ENCODE results near the gene TMEM41B.
A peak's percentile ranks its signal among the peaks of the same experiment; 100 is the strongest.

TMEM41B gene

GRCh38 chr11:9310485-9311090 is 3.8 kb downstream of the TMEM41B start:
- no peak for DNase-seq (ENCODE audit: low read depth)

GRCh38 chr11:9304178-9304577 is 10.2 kb downstream of the TMEM41B start:
- no peak for DNase-seq (ENCODE audit: low read depth)

GRCh38 chr11:9302448-9302847 is 11.9 kb downstream of the TMEM41B start:
- no peak for DNase-seq (ENCODE audit: low read depth)

GRCh38 chr11:9301720-9302119 is 12.7 kb downstream of the TMEM41B start:
- no peak for DNase-seq (ENCODE audit: low read depth)

- DNase-seq (ENCODE audit: low read depth) = no peak
Measured at GRCh38 chr11:9293646-9294045, 20.7 kb downstream of the TMEM41B start.

GRCh38 chr11:9285850-9286587 is 28.4 kb downstream of the TMEM41B start:
- DNase-seq (ENCODE audit: low read depth) = no peak

- DNase-seq (ENCODE audit: low read depth) = peak; percentile 37
Measured at GRCh38 chr11:9280655-9281301, 33.6 kb downstream of the TMEM41B start.

- no peak for DNase-seq (ENCODE audit: low read depth)
Measured at GRCh38 chr11:9277176-9277575, 37.2 kb downstream of the TMEM41B start.

GRCh38 chr11:9276571-9276970 is 37.8 kb downstream of the TMEM41B start:
- DNase-seq (ENCODE audit: low read depth) = no peak

GRCh38 chr11:9274499-9275258 is 39.7 kb downstream of the TMEM41B start:
- DNase-seq (ENCODE audit: low read depth) = no peak

- DNase-seq (ENCODE audit: low read depth) = no peak
Measured at GRCh38 chr11:9273376-9274336, 40.7 kb downstream of the TMEM41B start.

- DNase-seq (ENCODE audit: low read depth) = no peak
Measured at GRCh38 chr11:9269492-9270013, 44.8 kb downstream of the TMEM41B start.

- no peak for DNase-seq (ENCODE audit: low read depth)
Measured at GRCh38 chr11:9267680-9268079, 46.7 kb downstream of the TMEM41B start.

- no peak for DNase-seq (ENCODE audit: low read depth)
Measured at GRCh38 chr11:9266926-9267325, 47.5 kb downstream of the TMEM41B start.

GRCh38 chr11:9266132-9266736 is 48.2 kb downstream of the TMEM41B start:
- DNase-seq (ENCODE audit: low read depth) = no peak

GRCh38 chr11:9265211-9266131 is 48.9 kb downstream of the TMEM41B start, which contains the start of gene DENND5A:
TSS of gene DENND5A (minus strand) at chr11:9265350. CDS start at chr11:9265069, 281 bp downstream.
- DNase-seq (ENCODE audit: low read depth) = peak; percentile 41

GRCh38 chr11:9264316-9265210 is 49.8 kb downstream of the TMEM41B start:
- no peak for DNase-seq (ENCODE audit: low read depth)

- peak; percentile 58 for DNase-seq (ENCODE audit: low read depth)
Measured at GRCh38 chr11:9263840-9264315, 50.5 kb downstream of the TMEM41B start.

Measured in stimulated activated CD4-positive, alpha-beta T cell treated with anti-CD3 and anti-CD28 coated beads, Interleukin-2, amount 100 ng/mL, for 4 hours (primary cell).